H1 (cell line): ENCODE data around the gene DCDC2C. TPM values are rescaled to one million over a fixed set of nuclear protein-coding genes. Genes with fewer than 3 reads are reported as not detected.

Experiments used
- CTCF ChIA-PET: fragments of 300-600 bp; sonication (Branson Sonifier 250); formaldehyde crosslinking; loops from one replicate; lab custom pipeline; 2021; ENCODE audit not compliant: partially characterized antibody; lab: Charles Lee
- POLR2A ChIA-PET: fragments of 300-600 bp; sonication (Branson Sonifier 250); formaldehyde crosslinking; loops from one replicate; lab custom pipeline; 2021; ENCODE audit warnings: inconsistent platforms; ENCODE audit not compliant: partially characterized antibody; lab: Charles Lee
- DNase-seq, 2 experiments: peaks; one replicate each; pipeline versions ENCODE4 v3.0.0 to v3.0.0-alpha.2; 2010 to 2022; ENCODE audit warnings: low spot score in 2 of 2, low read depth in 1 of 2, mixed read lengths in 1 of 2
- FAIRE-seq: peaks from 2 replicates; lab custom pipeline; 2011; peaks lifted over from hg19 to GRCh38; lab: Jason Lieb, UNC
- H2AFZ ChIP-seq: 2 replicates; pipeline ENCODE4 v1.8.1; 2012; ENCODE audit warnings: low read length, inconsistent platforms
- H2AK5ac ChIP-seq: 2 replicates; pipeline ENCODE4 v1.6.1; 2013; ENCODE audit warnings: low read depth, low read length
- H2BK120ac ChIP-seq: replicated peaks from 2 replicates; pipeline ENCODE3; 2013; ENCODE audit warnings: low read depth, low read length, inconsistent platforms
- H2BK12ac ChIP-seq: 2 replicates; pipeline ENCODE4 v1.6.1; 2013; ENCODE audit warnings: low read depth, low read length
- H2BK15ac ChIP-seq: 2 replicates; pipeline ENCODE4 v1.6.1; 2013; ENCODE audit warnings: low read length
- H2BK20ac ChIP-seq: 2 replicates; pipeline ENCODE4 v1.6.1; 2013; ENCODE audit warnings: low read length
- H2BK5ac ChIP-seq: 2 replicates; pipeline ENCODE4 v1.6.1; 2013; ENCODE audit warnings: low read depth, low read length
- H3K14ac ChIP-seq: 2 replicates; pipeline ENCODE4 v1.6.1; 2013; ENCODE audit warnings: inconsistent platforms; ENCODE audit not compliant: insufficient read length
- H3K18ac ChIP-seq: 2 replicates; pipeline ENCODE4 v1.6.1; 2013; ENCODE audit warnings: low read length; ENCODE audit errors: extremely low read depth
- H3K23ac ChIP-seq: 2 replicates; pipeline ENCODE4 v1.6.1; 2013; ENCODE audit warnings: inconsistent platforms; ENCODE audit not compliant: insufficient read length
- H3K23me2 ChIP-seq: 2 replicates; pipeline ENCODE4 v1.6.1; 2013; ENCODE audit warnings: low read depth, low read length
- H3K27ac ChIP-seq: 2 replicates; pipeline ENCODE4 v1.6.1; 2011; ENCODE audit warnings: low read depth, low read length, inconsistent platforms
- H3K27me3 ChIP-seq, 4 experiments: replicated peaks in 1 of 4; 1 replicate in 1 of 4; 2 replicates in 3 of 4; pipeline versions ENCODE4 v1.6.1 to v1.8.1; 2011 to 2013; ENCODE audit warnings: low read length in 3 of 4, mild to moderate bottlenecking in 3 of 4, inconsistent platforms in 2 of 4, mixed read lengths in 2 of 4, moderate library complexity in 1 of 4; ENCODE audit not compliant: control insufficient read depth in 3 of 4, insufficient read depth in 3 of 4; ENCODE audit errors: extremely low read depth in 1 of 4
- H3K36me3 ChIP-seq, 4 experiments: 2 replicates each; pipeline versions ENCODE4 v1.6.1 to v1.8.1; 2011 to 2013; ENCODE audit warnings: mild to moderate bottlenecking in 4 of 4, low read length in 3 of 4, moderate library complexity in 2 of 4, control low read depth in 1 of 4, inconsistent platforms in 1 of 4; ENCODE audit not compliant: insufficient read depth in 4 of 4, control insufficient read depth in 2 of 4
- H3K4ac ChIP-seq: replicated peaks from 2 replicates; pipeline ENCODE3; 2013; ENCODE audit warnings: low read length, low read depth, mixed read lengths, inconsistent platforms; ENCODE audit not compliant: insufficient read length
- H3K4me1 ChIP-seq, 4 experiments: replicated peaks in 1 of 4; 1 replicate in 1 of 4; 2 replicates in 3 of 4; pipeline versions ENCODE4 v1.6.1 to v1.8.1; 2011 to 2013; ENCODE audit warnings: low read length in 3 of 4, inconsistent platforms in 2 of 4, mixed read lengths in 1 of 4; ENCODE audit not compliant: insufficient read depth in 4 of 4, control insufficient read depth in 3 of 4
- H3K4me2 ChIP-seq, 2 experiments: 2 replicates each; pipeline versions ENCODE4 v1.6.1 to v1.8.1; 2011 to 2013; ENCODE audit warnings: low read depth in 2 of 2, low read length in 2 of 2, control low read depth in 1 of 2, inconsistent platforms in 1 of 2, mild to moderate bottlenecking in 1 of 2; ENCODE audit not compliant: insufficient read depth in 1 of 2
- H3K4me3 ChIP-seq, 4 experiments: fragments of 200-600, 300-600 bp in 1 of 4; sonication (generic), shearing (Covaris generic), sonication (Bioruptor Twin) in 1 of 4; 2 replicates each; pipeline versions ENCODE4 v1.5.1 to v1.8.1; 2011 to 2016; ENCODE audit warnings: low read length in 4 of 4, low read depth in 3 of 4, control low read depth in 2 of 4, inconsistent platforms in 2 of 4, mild to moderate bottlenecking in 2 of 4, mixed read lengths in 1 of 4, moderate library complexity in 1 of 4; ENCODE audit not compliant: insufficient read depth in 2 of 4; ENCODE audit errors: extremely low read depth in 1 of 4
- H3K56ac ChIP-seq: replicated peaks from 2 replicates; pipeline ENCODE3; 2013; ENCODE audit warnings: low read depth, mild to moderate bottlenecking, mixed read lengths, low read length, inconsistent platforms; ENCODE audit not compliant: insufficient read length
- H3K79me1 ChIP-seq: 2 replicates; pipeline ENCODE4 v1.6.1; 2013; ENCODE audit warnings: low read depth, low read length, control low read depth
- H3K79me2 ChIP-seq, 2 experiments: 2 replicates each; pipeline versions ENCODE4 v1.6.1 to v1.8.1; 2012 to 2013; ENCODE audit warnings: low read length in 2 of 2, mild to moderate bottlenecking in 2 of 2, inconsistent platforms in 1 of 2; ENCODE audit not compliant: insufficient read depth in 2 of 2, control insufficient read depth in 1 of 2
- H3K9ac ChIP-seq, 4 experiments: replicated peaks in 1 of 4; 1 replicate in 1 of 4; 2 replicates in 3 of 4; pipeline versions ENCODE4 v1.6.1 to v1.8.1; 2011 to 2013; ENCODE audit warnings: low read depth in 3 of 4, low read length in 3 of 4, control low read depth in 2 of 4, mild to moderate bottlenecking in 2 of 4, moderate library complexity in 2 of 4, inconsistent platforms in 1 of 4; ENCODE audit errors: extremely low read depth in 1 of 4
- H3K9me3 ChIP-seq, 2 experiments: 2 replicates each; pipeline versions ENCODE4 v1.6.1 to v1.8.1; 2012 to 2013; ENCODE audit warnings: mild to moderate bottlenecking in 2 of 2, moderate library complexity in 2 of 2, control low read depth in 1 of 2, inconsistent platforms in 1 of 2, low read depth in 1 of 2, low read length in 1 of 2, mixed read lengths in 1 of 2; ENCODE audit not compliant: insufficient read depth in 2 of 2
- H4K20me1 ChIP-seq, 2 experiments: replicated peaks in 1 of 2; 2 replicates each; pipeline versions ENCODE3 to v1.8.1; 2011 to 2013; ENCODE audit warnings: inconsistent platforms in 2 of 2, low read length in 2 of 2, mild to moderate bottlenecking in 1 of 2; ENCODE audit not compliant: insufficient read depth in 2 of 2, control insufficient read depth in 1 of 2
- H4K5ac ChIP-seq: 2 replicates; pipeline ENCODE4 v1.6.1; 2013; ENCODE audit warnings: low read length, low read depth, mixed read lengths, inconsistent platforms; ENCODE audit not compliant: insufficient read length
- H4K8ac ChIP-seq: 2 replicates; pipeline ENCODE4 v1.8.0; 2013; ENCODE audit warnings: mild to moderate bottlenecking, moderate library complexity, low read length, inconsistent platforms; ENCODE audit not compliant: insufficient read depth; ENCODE audit errors: extremely low read depth
- H4K91ac ChIP-seq: replicated peaks from 2 replicates; pipeline ENCODE3; 2013; ENCODE audit warnings: low read length, mixed read lengths, inconsistent platforms; ENCODE audit not compliant: insufficient read length
- BACH1 ChIP-seq: IDR thresholded peaks from 2 replicates; pipeline ENCODE4 v1.6.1; 2012; ENCODE audit warnings: low read length, improper control_type of control experiment
- CEBPB ChIP-seq: IDR thresholded peaks from 2 replicates; pipeline ENCODE4 v1.6.1; 2012; ENCODE audit warnings: low read depth, low read length
- NANOG ChIP-seq: IDR thresholded peaks from 2 replicates; pipeline ENCODE4 v1.6.1; 2011; ENCODE audit warnings: low read length, low read depth, mild to moderate bottlenecking, inconsistent platforms; ENCODE audit not compliant: insufficient read depth, poor library complexity, severe bottlenecking
- PHF8 ChIP-seq: fragments of 200-600 bp; sonication (generic); conservative IDR thresholded peaks from 2 replicates; pipeline ENCODE4 v1.7.1; 2012; ENCODE audit warnings: low read depth, mild to moderate bottlenecking, inconsistent platforms, low read length, moderate library complexity
- RAD21 ChIP-seq, 2 experiments: IDR thresholded peaks in 1 of 2; conservative IDR thresholded peaks in 1 of 2; 2 replicates each; pipeline ENCODE4 v1.6.1; 2011; ENCODE audit warnings: low read depth in 2 of 2, low read length in 2 of 2, improper control_type of control experiment in 1 of 2, inconsistent platforms in 1 of 2, mild to moderate bottlenecking in 1 of 2, moderate library complexity in 1 of 2
- RNF2 ChIP-seq: fragments of 200-900, 300-1000 bp; sonication (generic); IDR thresholded peaks from 2 replicates; pipeline ENCODE4 v1.7.1; 2016; ENCODE audit warnings: borderline replicate concordance, low read depth, mild to moderate bottlenecking, antibody characterized with exemption, low read length; ENCODE audit not compliant: poor library complexity, severe bottlenecking; ENCODE audit errors: missing control alignments
- SIX5 ChIP-seq: IDR thresholded peaks from 2 replicates; pipeline ENCODE4 v1.6.1; 2011; ENCODE audit warnings: mild to moderate bottlenecking, low read depth, low read length
- TAF7 ChIP-seq: optimal IDR thresholded peaks from 2 replicates; pipeline ENCODE3; 2011; ENCODE audit warnings: low read depth, mild to moderate bottlenecking, inconsistent platforms, low read length, moderate library complexity, borderline replicate concordance
- ZNF274 ChIP-seq: IDR thresholded peaks from 2 replicates; pipeline ENCODE4 v1.7.0; 2012; ENCODE audit warnings: low read length, borderline replicate concordance; ENCODE audit errors: extremely low read depth
- WGBS, 2 experiments: shearing (Covaris generic) in 1 of 2; methylation state at CpG; one replicate each; pipeline versions ENCODE4 v1.1.6 to v1.1.7; 2013 to 2015; ENCODE audit warnings: low lambda C conversion rate in 2 of 2, mixed read lengths in 2 of 2, inconsistent platforms in 1 of 2, low coverage in 1 of 2, missing lambda C conversion rate in 1 of 2; ENCODE audit not compliant: insufficient replicate concordance in 2 of 2, insufficient coverage in 1 of 2, insufficient read length in 1 of 2; ENCODE audit errors: extremely low coverage in 1 of 2, missing lambda C conversion rate in 1 of 2; 5-methylcytosine and 5-hydroxymethylcytosine counted together
- polyA plus RNA-seq, 7 experiments: library from polyadenylated mRNA; depleted of rRNA in 3 of 7; stranded (reverse) in 5 of 7; unstranded in 2 of 7; fragments of >200 nt in 5 of 7; fragments of 200-250 nt in 2 of 7; gene quantifications; 1 replicate in 5 of 7; 2 replicates in 1 of 7; 4 replicates in 1 of 7; pipeline versions ENCODE4 v1.2.1 to v1.2.3, GENCODE V29; 2011 to 2013; ENCODE audit warnings: missing spikeins in 2 of 7, mixed read lengths in 2 of 7
- total RNA-seq: library from RNA; stranded (reverse); fragmentation: NEBNext Ultra II Directional; extraction: Animal tissue kit (Norgen Biotek cat#: 25700); gene quantifications from 2 replicates; pipeline ENCODE4 v1.2.1, GENCODE V29; 2021
- TF ChIP-seq, protein P1 (sequence below): IDR thresholded peaks from 2 replicates; pipeline ENCODE4 v1.6.1; 2012; ENCODE audit warnings: low read length, inconsistent platforms

DCDC2C gene
- total and polyA plus RNA-seq, 2 of the 8 experiments (the other 6 are each of a cell fraction or from before 2014, with no cell fraction given) = 0.50 TPM; not detected in 1

DNA sequence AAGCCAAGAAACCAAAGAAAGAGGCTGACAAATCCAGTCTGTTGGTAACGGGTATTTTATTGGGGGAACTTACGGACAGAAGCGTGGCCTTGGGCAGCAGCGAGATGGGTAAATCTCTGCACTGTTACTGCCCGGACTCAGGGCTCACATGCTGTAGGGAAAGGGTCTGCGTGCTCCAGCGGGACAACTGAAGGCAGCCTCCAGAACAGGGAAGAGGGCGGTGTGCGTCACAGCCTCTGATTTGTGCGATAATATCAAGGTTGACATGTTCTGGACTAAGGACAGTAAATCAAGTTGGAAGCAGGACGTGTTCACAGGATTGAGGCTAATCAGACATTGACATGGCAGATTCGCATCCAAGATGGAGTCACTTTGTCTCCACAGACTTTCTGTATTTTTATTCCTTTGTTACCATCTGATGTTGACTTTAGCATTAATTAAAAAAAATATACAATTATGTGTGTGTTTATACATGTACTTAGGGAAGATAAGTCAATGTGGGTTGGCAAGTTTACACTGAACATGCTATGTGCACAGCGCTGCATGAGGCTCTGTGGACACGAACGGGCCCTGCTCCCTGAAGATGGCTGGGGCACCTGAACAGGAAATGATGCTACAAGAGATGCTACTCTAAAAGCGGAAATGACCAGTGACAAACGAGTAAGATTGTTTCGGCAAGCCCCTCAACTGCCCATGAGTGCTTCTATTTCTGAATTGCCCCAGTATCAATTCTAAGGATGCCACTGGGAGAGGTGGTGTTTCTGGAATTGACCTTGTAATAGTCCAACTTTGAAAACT, 22.6 kb upstream of the DCDC2C start:
- H2AFZ ChIP-seq = no peak overlapping the region
- POLR2A ChIA-PET = no interaction called here
- no peaks in the 10 kb centered on the region for H3K79me1 ChIP-seq
- H2AK5ac ChIP-seq = no peak overlapping the region
- 92% methylated on average over 18 of the region's 18 CpGs; no CpG with 5 or more reads in 1 of the 2 experiments for WGBS, 2 experiments
- H3K9me3 ChIP-seq = no peaks in the 10 kb centered on the region
- no peak overlapping the region for H2BK5ac ChIP-seq
- no peaks in the 10 kb centered on the region for H4K20me1 ChIP-seq
- no peaks in the 10 kb centered on the region for H3K23me2 ChIP-seq
- H4K5ac ChIP-seq = no peak overlapping the region
- no peak overlapping the region for H4K8ac ChIP-seq
- no peak overlapping the region for H3K14ac ChIP-seq
- no peak overlapping the region for H3K4me3 ChIP-seq
- H3K9ac ChIP-seq = no peak overlapping the region
- no peaks in the 10 kb centered on the region for H3K36me3 ChIP-seq
- no peak overlapping the region for H4K91ac ChIP-seq
- H2BK120ac ChIP-seq = no peak overlapping the region
- H3K4me2 ChIP-seq = no peak overlapping the region
- H2BK12ac ChIP-seq = no peak overlapping the region
- DNase-seq (no peak), FAIRE-seq (no peak)
- no peak overlapping the region for H3K56ac ChIP-seq
- H3K18ac ChIP-seq = no peak overlapping the region
- H3K4me1 ChIP-seq = no peaks in the 10 kb centered on the region
- H3K4ac ChIP-seq = no peak overlapping the region
- H3K27ac ChIP-seq = no peak overlapping the region
- no peak overlapping the region for H2BK15ac ChIP-seq
- CTCF ChIA-PET = no interaction called here
- no peaks in the 10 kb centered on the region; a peak in 1 of 7 replicates for H3K27me3 ChIP-seq
- H3K23ac ChIP-seq = no peak overlapping the region
- H3K79me2 ChIP-seq = no peaks in the 10 kb centered on the region
- H2BK20ac ChIP-seq = no peak overlapping the region
- TF ChIP-seq PHF8 = no peak
- no peak for TF ChIP-seq RNF2
- TF ChIP-seq SIX5 = no peak
- TF ChIP-seq BACH1 = no peak
- TF ChIP-seq NANOG = no peak
- TF ChIP-seq ZNF274 = no peak
- no peak for TF ChIP-seq RAD21 (IDR thresholded peaks at IDR 0.05 in 1 of 2, conservative IDR thresholded peaks at IDR 0.05 in 1 of 2; ENCODE audit: low read depth in 2 of 2, low read length in 2 of 2)
- TF ChIP-seq CEBPB = no peak
- no peak for TF ChIP-seq TAF7
- TF ChIP-seq, protein P1, sequence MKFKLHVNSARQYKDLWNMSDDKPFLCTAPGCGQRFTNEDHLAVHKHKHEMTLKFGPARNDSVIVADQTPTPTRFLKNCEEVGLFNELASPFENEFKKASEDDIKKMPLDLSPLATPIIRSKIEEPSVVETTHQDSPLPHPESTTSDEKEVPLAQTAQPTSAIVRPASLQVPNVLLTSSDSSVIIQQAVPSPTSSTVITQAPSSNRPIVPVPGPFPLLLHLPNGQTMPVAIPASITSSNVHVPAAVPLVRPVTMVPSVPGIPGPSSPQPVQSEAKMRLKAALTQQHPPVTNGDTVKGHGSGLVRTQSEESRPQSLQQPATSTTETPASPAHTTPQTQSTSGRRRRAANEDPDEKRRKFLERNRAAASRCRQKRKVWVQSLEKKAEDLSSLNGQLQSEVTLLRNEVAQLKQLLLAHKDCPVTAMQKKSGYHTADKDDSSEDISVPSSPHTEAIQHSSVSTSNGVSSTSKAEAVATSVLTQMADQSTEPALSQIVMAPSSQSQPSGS = no peak
